ENCODE measurements around the gene OR2A42. TPM values are rescaled to one million over a fixed set of nuclear protein-coding genes. Genes with fewer than 3 reads are reported as not detected.
"Not testable (repeated sequence)": the region's sequence is repeated elsewhere in the genome, so short reads cannot be mapped to it uniquely, and the experiment has no call there.

Gene OR2A42
- total RNA-seq: 0.20 TPM in 1 of 2 replicates, not detected in the other
- long read RNA-seq: 0 reads

- not testable (repeated sequence) for H3K27ac Mint-ChIP-seq; DNase-seq (ENCODE audit: low spot score, unreplicated experiment); H3K4me1 Mint-ChIP-seq (ENCODE audit: low read depth); H3K4me3 Mint-ChIP-seq (ENCODE audit: low read depth); H3K9me3 Mint-ChIP-seq (ENCODE audit: low read depth); H3K36me3 Mint-ChIP-seq (ENCODE audit: insufficient read depth); H3K27me3 Mint-ChIP-seq
Measured at GRCh38 chr7:144239365-144239764, at the start of gene OR2A42. OR2A42 (minus strand) TSS chr7:144239605; CDS start chr7:144232843, 6,762 bp downstream.

GRCh38 chr7:144287171-144287784, 47.9 kb upstream of the OR2A42 start:
- not testable (repeated sequence) for H3K27me3 Mint-ChIP-seq; H3K9me3 Mint-ChIP-seq (ENCODE audit: low read depth); H3K36me3 Mint-ChIP-seq (ENCODE audit: insufficient read depth); H3K4me3 Mint-ChIP-seq (ENCODE audit: low read depth); H3K4me1 Mint-ChIP-seq (ENCODE audit: low read depth); DNase-seq (ENCODE audit: low spot score, unreplicated experiment); H3K27ac Mint-ChIP-seq

- DNase-seq (ENCODE audit: low spot score, unreplicated experiment); H3K4me3 Mint-ChIP-seq (ENCODE audit: low read depth); H3K27me3 Mint-ChIP-seq; H3K4me1 Mint-ChIP-seq (ENCODE audit: low read depth); H3K36me3 Mint-ChIP-seq (ENCODE audit: insufficient read depth); H3K9me3 Mint-ChIP-seq (ENCODE audit: low read depth); H3K27ac Mint-ChIP-seq: not testable (repeated sequence)
Measured at GRCh38 chr7:144283716-144284115, 44.3 kb upstream of the OR2A42 start.

- not testable (repeated sequence) for H3K4me1 Mint-ChIP-seq (ENCODE audit: low read depth)
Measured at GRCh38 chr7:144282490-144282889, 43.1 kb upstream of the OR2A42 start.

GRCh38 chr7:144281981-144282380, 42.6 kb upstream of the OR2A42 start:
- not testable (repeated sequence) for H3K9me3 Mint-ChIP-seq (ENCODE audit: low read depth); H3K27me3 Mint-ChIP-seq; H3K4me3 Mint-ChIP-seq (ENCODE audit: low read depth); H3K27ac Mint-ChIP-seq; H3K36me3 Mint-ChIP-seq (ENCODE audit: insufficient read depth); H3K4me1 Mint-ChIP-seq (ENCODE audit: low read depth); DNase-seq (ENCODE audit: low spot score, unreplicated experiment)

More at GRCh38 chr7:144282490-144282889, 43.1 kb upstream of the OR2A42 start:
- DNase-seq (ENCODE audit: low spot score, unreplicated experiment); H3K36me3 Mint-ChIP-seq (ENCODE audit: insufficient read depth); H3K27me3 Mint-ChIP-seq; H3K27ac Mint-ChIP-seq; H3K4me3 Mint-ChIP-seq (ENCODE audit: low read depth); H3K9me3 Mint-ChIP-seq (ENCODE audit: low read depth): not testable (repeated sequence)

GRCh38 chr7:144280010-144280409, 40.6 kb upstream of the OR2A42 start:
- not testable (repeated sequence) for H3K9me3 Mint-ChIP-seq (ENCODE audit: low read depth); H3K27ac Mint-ChIP-seq; DNase-seq (ENCODE audit: low spot score, unreplicated experiment); H3K27me3 Mint-ChIP-seq; H3K4me3 Mint-ChIP-seq (ENCODE audit: low read depth); H3K4me1 Mint-ChIP-seq (ENCODE audit: low read depth); H3K36me3 Mint-ChIP-seq (ENCODE audit: insufficient read depth)

- not testable (repeated sequence) for H3K9me3 Mint-ChIP-seq (ENCODE audit: low read depth); DNase-seq (ENCODE audit: low spot score, unreplicated experiment); H3K27me3 Mint-ChIP-seq; H3K4me1 Mint-ChIP-seq (ENCODE audit: low read depth); H3K36me3 Mint-ChIP-seq (ENCODE audit: insufficient read depth); H3K4me3 Mint-ChIP-seq (ENCODE audit: low read depth); H3K27ac Mint-ChIP-seq
Measured at GRCh38 chr7:144275281-144275680, 35.9 kb upstream of the OR2A42 start.

GRCh38 chr7:144269188-144269587, 29.8 kb upstream of the OR2A42 start, which contains the start of gene CTAGE8:
CTAGE8 (minus strand) TSS chr7:144269288; CDS start chr7:144269250, 38 bp downstream.
- not testable (repeated sequence) for H3K4me1 Mint-ChIP-seq (ENCODE audit: low read depth); H3K27ac Mint-ChIP-seq; H3K9me3 Mint-ChIP-seq (ENCODE audit: low read depth); DNase-seq (ENCODE audit: low spot score, unreplicated experiment); H3K27me3 Mint-ChIP-seq; H3K4me3 Mint-ChIP-seq (ENCODE audit: low read depth); H3K36me3 Mint-ChIP-seq (ENCODE audit: insufficient read depth)

- H3K9me3 Mint-ChIP-seq (ENCODE audit: low read depth); H3K27me3 Mint-ChIP-seq; H3K4me1 Mint-ChIP-seq (ENCODE audit: low read depth); H3K36me3 Mint-ChIP-seq (ENCODE audit: insufficient read depth); DNase-seq (ENCODE audit: low spot score, unreplicated experiment); H3K4me3 Mint-ChIP-seq (ENCODE audit: low read depth); H3K27ac Mint-ChIP-seq: not testable (repeated sequence)
Measured at GRCh38 chr7:144264692-144265091, 25.3 kb upstream of the OR2A42 start, which contains the start of gene OR2A7. OR2A7 (minus strand) TSS chr7:144264792; CDS start chr7:144259628, 5,164 bp downstream.

GRCh38 chr7:144262128-144262527, 22.7 kb upstream of the OR2A42 start:
- not testable (repeated sequence) for H3K27ac Mint-ChIP-seq; H3K9me3 Mint-ChIP-seq (ENCODE audit: low read depth); DNase-seq (ENCODE audit: low spot score, unreplicated experiment); H3K4me1 Mint-ChIP-seq (ENCODE audit: low read depth); H3K27me3 Mint-ChIP-seq; H3K4me3 Mint-ChIP-seq (ENCODE audit: low read depth); H3K36me3 Mint-ChIP-seq (ENCODE audit: insufficient read depth)

- H3K27me3 Mint-ChIP-seq; H3K27ac Mint-ChIP-seq; H3K4me1 Mint-ChIP-seq (ENCODE audit: low read depth); DNase-seq (ENCODE audit: low spot score, unreplicated experiment); H3K4me3 Mint-ChIP-seq (ENCODE audit: low read depth); H3K9me3 Mint-ChIP-seq (ENCODE audit: low read depth); H3K36me3 Mint-ChIP-seq (ENCODE audit: insufficient read depth): not testable (repeated sequence)
Measured at GRCh38 chr7:144259067-144259466, 19.7 kb upstream of the OR2A42 start.

All from progenitor cell of endocrine pancreas (in vitro differentiated cells).